ENCODE data around the gene ATG13. TPM values are rescaled to one million over a fixed set of nuclear protein-coding genes. Genes with fewer than 3 reads are reported as not detected.
"Not testable (repeated sequence)": the region's sequence is repeated elsewhere in the genome, so short reads cannot be mapped to it uniquely, and the experiment has no call there.

Gene ATG13
- total RNA-seq, 2 experiments from 2014 or later: 52.5 to 59.0 TPM

GRCh38 chr11:46705070-46705688 lies 87.8 kb downstream of the ATG13 start:
- POLR2A ChIA-PET: no interaction called here
- CTCF ChIA-PET: interaction anchor here (0.5 kb wide), 1 partner anchor 23 kb away, joined by 3 read pairs; no protein-coding TSS in a partner anchor

GRCh38 chr11:46706886-46707285 lies 89.5 kb downstream of the ATG13 start:
- POLR2A ChIA-PET: no interaction called here
- CTCF ChIA-PET: interaction anchor here (0.9 kb wide), 1 partner anchor 13 kb away, joined by 3 read pairs; no protein-coding TSS in a partner anchor

- POLR2A ChIA-PET: interaction anchor here (0.7 to 1.0 kb wide), 3 partner anchors 8 to 141 kb away, joined by 3 to 5 read pairs (median 3); partner anchors contain the start of gene ZNF408
- CTCF ChIA-PET: interaction anchor here (0.7 kb wide), 1 partner anchor 42 kb away, joined by 3 read pairs; no protein-coding TSS in a partner anchor
Measured at GRCh38 chr11:46709351-46709750, 92.0 kb downstream of the ATG13 start.

- CTCF ChIA-PET: no interaction called here
- POLR2A ChIA-PET: no interaction called here
Measured at GRCh38 chr11:46710821-46711269, 93.5 kb downstream of the ATG13 start.

- ChIA-PET CTCF (no interaction called here), POLR2A (no interaction called here)
Measured at GRCh38 chr11:46711303-46711702, 94.0 kb downstream of the ATG13 start.

GRCh38 chr11:46712874-46713576 lies 95.7 kb downstream of the ATG13 start:
- ChIA-PET CTCF (no interaction called here), POLR2A (no interaction called here)

GRCh38 chr11:46717825-46718154 lies 100.4 kb downstream of the ATG13 start:
- POLR2A ChIA-PET: not testable (repeated sequence)
- CTCF ChIA-PET: interaction anchor here (0.5 kb wide), 1 partner anchor 241 kb away, joined by 3 read pairs; no protein-coding TSS in a partner anchor

GRCh38 chr11:46718155-46719019 lies 101.0 kb downstream of the ATG13 start:
- ChIA-PET POLR2A (interaction anchor here (0.6 kb wide), 1 partner anchor 78 kb away, joined by 5 read pairs; no protein-coding TSS in a partner anchor), CTCF (interaction anchor here (0.5 kb wide), 1 partner anchor 242 kb away, joined by 3 read pairs; no protein-coding TSS in a partner anchor)

- ChIA-PET CTCF (no interaction called here), POLR2A (interaction anchor here (0.6 kb wide), 1 partner anchor 77 kb away, joined by 5 read pairs; no protein-coding TSS in a partner anchor)
Measured at GRCh38 chr11:46719048-46719542, 101.7 kb downstream of the ATG13 start, which contains the start of gene F2. Gene F2, plus strand, starts transcription at chr11:46719213. Its CDS starts 23 bp downstream, at chr11:46719236.

GRCh38 chr11:46719543-46720218 lies 102.3 kb downstream of the ATG13 start:
- POLR2A ChIA-PET: no interaction called here
- CTCF ChIA-PET: interaction anchor here (1.2 kb wide), 1 partner anchor 18 kb away, joined by 3 read pairs; no protein-coding TSS in a partner anchor

- POLR2A ChIA-PET: no interaction called here
- CTCF ChIA-PET: interaction anchor here (1.2 kb wide), 1 partner anchor 19 kb away, joined by 3 read pairs; no protein-coding TSS in a partner anchor
Measured at GRCh38 chr11:46721286-46721685, 103.9 kb downstream of the ATG13 start.

- ChIA-PET POLR2A (no interaction called here), CTCF (no interaction called here)
Measured at GRCh38 chr11:46722566-46723358, 105.4 kb downstream of the ATG13 start.

- ChIA-PET POLR2A (no interaction called here), CTCF (no interaction called here)
Measured at GRCh38 chr11:46723359-46723680, 106.0 kb downstream of the ATG13 start.

- CTCF ChIA-PET: no interaction called here
- POLR2A ChIA-PET: no interaction called here
Measured at GRCh38 chr11:46724088-46724487, 106.7 kb downstream of the ATG13 start.

Other genes starting within 250 kb of the ATG13 start
- gene MDK, start 235.9 kb upstream of the ATG13 start, total RNA-seq: 1 to 10 TPM in 1 of 2 experiments, under 1 TPM in 1; 0.90 to 1.6 TPM
- gene CHRM4, start 225.8 kb upstream of the ATG13 start, total RNA-seq: not detected
- gene AMBRA1, start 23.5 kb upstream of the ATG13 start, total RNA-seq: 10 to 100 TPM; 28.7 to 28.9 TPM
- gene HARBI1, start 326 bp upstream of the ATG13 start, total RNA-seq: 1 to 10 TPM; 3.5 to 3.6 TPM
- gene ARHGAP1, start 83.1 kb downstream of the ATG13 start, total RNA-seq: 10 to 100 TPM; 52.9 to 54.4 TPM
- 10 to 100 TPM; 11.4 to 12.0 TPM for gene ZNF408, start 83.5 kb downstream of the ATG13 start, total RNA-seq
- gene F2, start 101.7 kb downstream of the ATG13 start, total RNA-seq: not detected
- gene CKAP5, start 228.7 kb downstream of the ATG13 start, total RNA-seq: 100 to 1,000 TPM; 130 to 133 TPM

Measured in activated CD8-positive, alpha-beta memory T cell treated with anti-CD3 and anti-CD28 coated beads for 36 hours (primary cell).